GM12878 (cell line): ENCODE results near the gene DAAM2. TPM values are rescaled to one million over a fixed set of nuclear protein-coding genes. Genes with fewer than 3 reads are reported as not detected.

Source experiments
- ATAC-seq: fragments of 200-7000 bp; cut with Tn5 transposase; 3 replicates; pipeline ENCODE4 v1.9.1; 2020; ENCODE audit warnings: mild to moderate bottlenecking, moderate library complexity
- BruUV-seq: library from RNA; stranded (reverse); fragments of 400-500 nt; replicated peaks from 2 replicates; lab custom pipeline; 2021; lab: Mats Ljungman, UMichigan
- CTCF ChIA-PET: fragments of 300-600 bp; sonication (Branson Sonifier 250); formaldehyde crosslinking; extraction: SDS; loops from one replicate; lab custom pipeline; 2021; ENCODE audit warnings: inconsistent platforms; lab: Yijun Ruan, JAX
- POLR2A ChIA-PET: fragments of 350-600 bp; formaldehyde crosslinking; extraction: SDS; loops from one replicate; lab custom pipeline; 2021; ENCODE audit warnings: inconsistent platforms; lab: Charles Lee
- RAD21 ChIA-PET: fragments of 300-600 bp; sonication (Branson Sonifier 250); formaldehyde crosslinking; loops from one replicate; lab custom pipeline; 2023; ENCODE audit warnings: antibody characterized with exemption; ENCODE audit not compliant: unreplicated experiment; lab: Charles Lee
- SMC1A ChIA-PET: fragments of 300-600 bp; sonication (Branson Sonifier 250); formaldehyde crosslinking; loops from one replicate; lab custom pipeline; 2023; ENCODE audit not compliant: unreplicated experiment, uncharacterized antibody; lab: Charles Lee
- DNase-seq: peaks from one replicate; pipeline ENCODE4 v3.0.0-alpha.2; 2011; ENCODE audit warnings: low read depth, low spot score
- FAIRE-seq: peaks from 3 replicates; lab custom pipeline; 2011; peaks lifted over from hg19 to GRCh38; lab: Jason Lieb, UNC
- H2AFZ ChIP-seq: 2 replicates; pipeline ENCODE4 v1.6.0; 2011; ENCODE audit warnings: low read depth, low read length, control low read depth; ENCODE audit not compliant: control insufficient read depth
- H3K27ac ChIP-seq: 2 replicates; pipeline ENCODE4 v1.5.1; 2011; ENCODE audit warnings: control low read depth; ENCODE audit not compliant: control insufficient read depth, insufficient read depth
- H3K27me3 ChIP-seq, 2 experiments: replicated peaks in 1 of 2; 2 replicates each; pipeline versions ENCODE4 v1.6.0 to v1.6.1; 2011; ENCODE audit warnings: low read length in 1 of 2; ENCODE audit not compliant: control insufficient read depth in 2 of 2, insufficient read depth in 2 of 2
- H3K36me3 ChIP-seq, 2 experiments: 2 replicates each; pipeline ENCODE4 v1.5.1; 2011; ENCODE audit warnings: low read length in 1 of 2; ENCODE audit not compliant: control insufficient read depth in 2 of 2, insufficient read depth in 2 of 2
- H3K4me1 ChIP-seq: 2 replicates; pipeline ENCODE4 v1.6.1; 2011; ENCODE audit warnings: mild to moderate bottlenecking, low read length, moderate library complexity, mixed read lengths; ENCODE audit not compliant: control insufficient read depth, insufficient read depth
- H3K4me2 ChIP-seq: 2 replicates; pipeline ENCODE4 v1.6.0; 2011; ENCODE audit warnings: control low read depth; ENCODE audit not compliant: control insufficient read depth, insufficient read depth
- H3K4me3 ChIP-seq: fragments of 200-600 bp; sonication (generic); 2 replicates; pipeline ENCODE4 v1.5.1; 2016
- H3K79me2 ChIP-seq: 2 replicates; pipeline ENCODE4 v1.6.0; 2011; ENCODE audit warnings: low read length; ENCODE audit not compliant: control insufficient read depth, insufficient read depth
- H3K9ac ChIP-seq: 2 replicates; pipeline ENCODE4 v1.8.0; 2011; ENCODE audit warnings: low read length, control low read depth, mixed read lengths; ENCODE audit not compliant: control insufficient read depth, insufficient read depth
- H3K9me3 ChIP-seq: replicated peaks from 3 replicates; pipeline ENCODE4 v1.5.1; 2011; ENCODE audit warnings: mild to moderate bottlenecking, low read length; ENCODE audit not compliant: control insufficient read depth, insufficient read depth
- H4K20me1 ChIP-seq: 2 replicates; pipeline ENCODE4 v1.6.0; 2011; ENCODE audit not compliant: control insufficient read depth, insufficient read depth
- BCL11A ChIP-seq: IDR thresholded peaks from 2 replicates; pipeline ENCODE4 v1.6.1; 2011; ENCODE audit warnings: low read depth, low read length
- HDAC2 ChIP-seq: fragments of 200-600 bp; sonication (generic); IDR thresholded peaks from 2 replicates; pipeline ENCODE4 v1.6.1; 2017
- RELA ChIP-seq: fragments of 450-650 bp; IDR thresholded peaks from 2 replicates; pipeline ENCODE4 v1.8.0; 2014; ENCODE audit warnings: borderline replicate concordance; ENCODE audit not compliant: partially characterized antibody
- SMAD5 ChIP-seq: IDR thresholded peaks from 2 replicates; pipeline ENCODE4 v1.6.1; 2016; ENCODE audit warnings: antibody characterized with exemption, low read depth
- WGBS: methylation state at CpG from one replicate; pipeline ENCODE4 v1.1.6; 2016; ENCODE audit warnings: low lambda C conversion rate; ENCODE audit not compliant: insufficient replicate concordance, insufficient coverage; ENCODE audit errors: missing lambda C conversion rate; 5-methylcytosine and 5-hydroxymethylcytosine counted together
- in situ Hi-C: fragments of 300-500 bp; cut with MboI; formaldehyde crosslinking; loops from 9 replicates; pipeline ENCODE4 v1.14.3; 2018; ENCODE audit warnings: mixed read lengths
- intact Hi-C: fragments of 100-400 bp; cut with micrococcal nuclease; formaldehyde crosslinking; loops from one replicate; pipeline ENCODE4 v1.14.2; 2022; ENCODE audit not compliant: unreplicated experiment
- polyA plus RNA-seq, 11 experiments: library from polyadenylated mRNA; depleted of rRNA in 4 of 11; unstranded in 6 of 11; stranded (reverse) in 5 of 11; fragments of >200 nt; fragmentation: Nextera tagmentation in 4 of 11; fragmentation: Illumina TruSeq in 1 of 11; extraction: Ambion mirVana in 4 of 11; extraction: Trizol in 1 of 11; gene quantifications; 1 replicate in 1 of 11; 2 replicates in 10 of 11; pipeline versions ENCODE4 v1.2.1 to v1.2.3, GENCODE V29; 2011 to 2016; ENCODE audit warnings: inconsistent platforms in 2 of 11, missing spikeins in 2 of 11, low read depth in 1 of 11
- total RNA-seq, 4 experiments: library from RNA; depleted of rRNA in 3 of 4; stranded (reverse); fragments of >200 nt in 3 of 4; fragmentation: Illumina TruSeq in 1 of 4; extraction: Trizol in 1 of 4; gene quantifications; 2 replicates each; pipeline versions ENCODE4 v1.2.1 to v1.2.3, GENCODE V29; 2013 to 2021
- TF ChIP-seq, protein P1 (sequence below): fragments of 450-650 bp; IDR thresholded peaks from 2 replicates; pipeline ENCODE4 v1.6.1; 2017; ENCODE audit warnings: mild to moderate bottlenecking, moderate library complexity
- TF ChIP-seq, protein P2 (sequence below): fragments of 450-650 bp; IDR thresholded peaks from 2 replicates; pipeline ENCODE4 v1.6.1; 2018; ENCODE audit warnings: borderline replicate concordance, mild to moderate bottlenecking; ENCODE audit not compliant: partially characterized antibody
- TF ChIP-seq, protein P3 (sequence below): IDR thresholded peaks from 2 replicates; pipeline ENCODE4 v1.6.1; 2012; ENCODE audit warnings: low read depth, low read length, improper control_type of control experiment
- TF ChIP-seq, protein P4 (sequence below): IDR thresholded peaks from 2 replicates; pipeline ENCODE4 v1.6.1; 2012; ENCODE audit warnings: mild to moderate bottlenecking, low read depth, low read length

Gene DAAM2
- total and polyA plus RNA-seq, 10 of the 15 experiments (the other 5 are each of a cell fraction or from before 2014, with no cell fraction given): 0.05 to 0.22 TPM; not detected in 8

DNA sequence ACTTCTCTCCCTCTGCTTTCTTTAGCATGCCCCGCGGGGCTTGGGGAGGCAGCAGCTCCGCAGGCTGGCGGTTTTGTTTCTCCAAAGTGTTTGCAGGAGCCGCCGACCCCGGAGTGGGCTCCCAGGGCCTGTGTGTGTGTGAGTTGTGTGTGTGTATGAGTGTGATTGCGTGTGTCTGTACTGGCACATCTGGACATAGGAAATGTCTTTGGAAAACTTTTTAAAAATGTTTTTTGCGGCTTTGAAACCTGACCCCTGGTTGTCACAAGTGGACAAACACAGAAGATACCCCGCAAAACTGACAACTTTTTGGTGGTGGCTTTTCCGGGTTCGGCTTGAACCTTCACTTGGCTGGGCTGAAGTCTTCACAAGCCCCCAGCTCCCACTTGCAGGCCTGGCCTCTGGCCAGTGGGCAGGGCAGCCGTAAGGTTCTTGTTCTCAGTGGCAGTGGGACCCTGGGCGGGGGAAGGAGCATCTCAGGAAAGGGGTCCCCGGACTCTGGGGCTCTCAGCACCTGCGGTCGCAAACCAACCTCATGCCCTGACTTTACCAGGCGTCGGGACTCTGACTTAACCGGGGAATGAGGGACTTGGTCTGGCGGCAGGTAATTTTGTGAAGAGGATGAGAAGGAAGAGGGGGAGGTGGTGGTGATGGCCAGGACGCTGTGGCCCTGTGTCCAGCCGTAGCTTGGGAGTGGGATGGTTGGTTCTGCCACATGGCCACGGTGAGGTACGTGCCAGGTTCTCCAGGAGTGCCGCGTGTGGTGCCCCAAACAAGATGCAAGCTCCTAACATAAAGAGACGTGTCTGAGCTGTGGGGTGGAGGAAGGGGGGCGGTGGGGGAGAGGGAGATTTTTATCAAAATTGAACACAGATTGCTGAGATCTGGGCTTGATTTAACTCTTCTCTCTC, 619 bp downstream of the DAAM2 start (continued):
- TF ChIP-seq, protein P1, sequence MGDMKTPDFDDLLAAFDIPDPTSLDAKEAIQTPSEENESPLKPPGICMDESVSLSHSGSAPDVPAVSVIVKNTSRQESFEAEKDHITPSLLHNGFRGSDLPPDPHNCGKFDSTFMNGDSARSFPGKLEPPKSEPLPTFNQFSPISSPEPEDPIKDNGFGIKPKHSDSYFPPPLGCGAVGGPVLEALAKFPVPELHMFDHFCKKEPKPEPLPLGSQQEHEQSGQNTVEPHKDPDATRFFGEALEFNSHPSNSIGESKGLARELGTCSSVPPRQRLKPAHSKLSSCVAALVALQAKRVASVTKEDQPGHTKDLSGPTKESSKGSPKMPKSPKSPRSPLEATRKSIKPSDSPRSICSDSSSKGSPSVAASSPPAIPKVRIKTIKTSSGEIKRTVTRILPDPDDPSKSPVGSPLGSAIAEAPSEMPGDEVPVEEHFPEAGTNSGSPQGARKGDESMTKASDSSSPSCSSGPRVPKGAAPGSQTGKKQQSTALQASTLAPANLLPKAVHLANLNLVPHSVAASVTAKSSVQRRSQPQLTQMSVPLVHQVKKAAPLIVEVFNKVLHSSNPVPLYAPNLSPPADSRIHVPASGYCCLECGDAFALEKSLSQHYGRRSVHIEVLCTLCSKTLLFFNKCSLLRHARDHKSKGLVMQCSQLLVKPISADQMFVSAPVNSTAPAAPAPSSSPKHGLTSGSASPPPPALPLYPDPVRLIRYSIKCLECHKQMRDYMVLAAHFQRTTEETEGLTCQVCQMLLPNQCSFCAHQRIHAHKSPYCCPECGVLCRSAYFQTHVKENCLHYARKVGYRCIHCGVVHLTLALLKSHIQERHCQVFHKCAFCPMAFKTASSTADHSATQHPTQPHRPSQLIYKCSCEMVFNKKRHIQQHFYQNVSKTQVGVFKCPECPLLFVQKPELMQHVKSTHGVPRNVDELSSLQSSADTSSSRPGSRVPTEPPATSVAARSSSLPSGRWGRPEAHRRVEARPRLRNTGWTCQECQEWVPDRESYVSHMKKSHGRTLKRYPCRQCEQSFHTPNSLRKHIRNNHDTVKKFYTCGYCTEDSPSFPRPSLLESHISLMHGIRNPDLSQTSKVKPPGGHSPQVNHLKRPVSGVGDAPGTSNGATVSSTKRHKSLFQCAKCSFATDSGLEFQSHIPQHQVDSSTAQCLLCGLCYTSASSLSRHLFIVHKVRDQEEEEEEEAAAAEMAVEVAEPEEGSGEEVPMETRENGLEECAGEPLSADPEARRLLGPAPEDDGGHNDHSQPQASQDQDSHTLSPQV: no peak
- no peak for TF ChIP-seq HDAC2
- no peak for TF ChIP-seq RELA
- TF ChIP-seq, all 136 proteins: peak for 0

DNA sequence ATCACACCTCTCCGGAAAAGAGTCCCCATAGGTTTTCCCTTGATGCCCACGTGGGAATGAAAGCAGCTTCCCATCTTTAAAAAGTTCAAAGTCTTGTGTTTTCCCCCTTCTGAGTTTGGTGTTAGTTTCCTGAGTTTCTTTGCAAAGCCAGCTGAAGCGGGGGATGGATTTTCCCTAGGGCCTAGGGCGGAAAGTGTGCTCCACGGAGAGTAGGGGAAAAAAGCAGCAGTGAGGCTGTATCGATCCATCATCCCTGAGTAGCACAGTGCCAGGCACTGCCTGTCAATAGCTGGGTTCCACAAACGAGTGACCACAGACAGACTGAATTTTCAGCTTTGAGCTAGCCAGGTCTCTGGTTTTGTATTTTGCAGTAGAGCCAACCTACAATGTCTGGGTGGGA, 1.3 kb downstream of the DAAM2 start:
- SMC1A ChIA-PET: interaction anchor here (1.0 kb wide), 1 partner anchor 417 kb away, joined by 3 read pairs; no protein-coding TSS in a partner anchor
- Histone ChIP-seq H3K4me2 (no peak overlapping the region), H2AFZ (no peak overlapping the region), H3K27ac (no peak overlapping the region), H4K20me1 (no peaks in the 10 kb centered on the region), H3K9ac (no peak overlapping the region), H3K4me3 (no peak overlapping the region), H3K36me3 (no peaks in the 10 kb centered on the region), H3K4me1 (no peaks in the 10 kb centered on the region), H3K9me3 (no peaks in the 10 kb centered on the region), H3K79me2 (no peaks in the 10 kb centered on the region), H3K27me3 (peaks cover 0 to 8% of the 10 kb centered on the region in 2 experiments; a peak in 3 of 4 replicates)
- RAD21 ChIA-PET: no interaction called here
- FAIRE-seq (no peak), ATAC-seq (no peak), DNase-seq (no peak)
- in situ Hi-C loops: no loop called here
- 39% methylated on average over 7 of the region's 7 CpGs for WGBS
- no TSS peak for BruUV-seq
- intact Hi-C loops: no loop called here
- POLR2A ChIA-PET: no interaction called here
- CTCF ChIA-PET: no interaction called here
- TF ChIP-seq, protein P2, sequence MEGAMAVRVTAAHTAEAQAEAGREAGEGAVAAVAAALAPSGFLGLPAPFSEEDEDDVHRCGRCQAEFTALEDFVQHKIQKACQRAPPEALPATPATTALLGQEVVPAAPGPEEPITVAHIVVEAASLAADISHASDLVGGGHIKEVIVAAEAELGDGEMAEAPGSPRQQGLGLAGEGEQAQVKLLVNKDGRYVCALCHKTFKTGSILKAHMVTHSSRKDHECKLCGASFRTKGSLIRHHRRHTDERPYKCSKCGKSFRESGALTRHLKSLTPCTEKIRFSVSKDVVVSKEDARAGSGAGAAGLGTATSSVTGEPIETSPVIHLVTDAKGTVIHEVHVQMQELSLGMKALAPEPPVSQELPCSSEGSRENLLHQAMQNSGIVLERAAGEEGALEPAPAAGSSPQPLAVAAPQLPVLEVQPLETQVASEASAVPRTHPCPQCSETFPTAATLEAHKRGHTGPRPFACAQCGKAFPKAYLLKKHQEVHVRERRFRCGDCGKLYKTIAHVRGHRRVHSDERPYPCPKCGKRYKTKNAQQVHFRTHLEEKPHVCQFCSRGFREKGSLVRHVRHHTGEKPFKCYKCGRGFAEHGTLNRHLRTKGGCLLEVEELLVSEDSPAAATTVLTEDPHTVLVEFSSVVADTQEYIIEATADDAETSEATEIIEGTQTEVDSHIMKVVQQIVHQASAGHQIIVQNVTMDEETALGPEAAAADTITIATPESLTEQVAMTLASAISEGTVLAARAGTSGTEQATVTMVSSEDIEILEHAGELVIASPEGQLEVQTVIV: no peak
- TF ChIP-seq, protein P3, sequence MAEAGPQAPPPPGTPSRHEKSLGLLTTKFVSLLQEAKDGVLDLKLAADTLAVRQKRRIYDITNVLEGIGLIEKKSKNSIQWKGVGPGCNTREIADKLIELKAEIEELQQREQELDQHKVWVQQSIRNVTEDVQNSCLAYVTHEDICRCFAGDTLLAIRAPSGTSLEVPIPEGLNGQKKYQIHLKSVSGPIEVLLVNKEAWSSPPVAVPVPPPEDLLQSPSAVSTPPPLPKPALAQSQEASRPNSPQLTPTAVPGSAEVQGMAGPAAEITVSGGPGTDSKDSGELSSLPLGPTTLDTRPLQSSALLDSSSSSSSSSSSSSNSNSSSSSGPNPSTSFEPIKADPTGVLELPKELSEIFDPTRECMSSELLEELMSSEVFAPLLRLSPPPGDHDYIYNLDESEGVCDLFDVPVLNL: no peak
- TF ChIP-seq, protein P4, sequence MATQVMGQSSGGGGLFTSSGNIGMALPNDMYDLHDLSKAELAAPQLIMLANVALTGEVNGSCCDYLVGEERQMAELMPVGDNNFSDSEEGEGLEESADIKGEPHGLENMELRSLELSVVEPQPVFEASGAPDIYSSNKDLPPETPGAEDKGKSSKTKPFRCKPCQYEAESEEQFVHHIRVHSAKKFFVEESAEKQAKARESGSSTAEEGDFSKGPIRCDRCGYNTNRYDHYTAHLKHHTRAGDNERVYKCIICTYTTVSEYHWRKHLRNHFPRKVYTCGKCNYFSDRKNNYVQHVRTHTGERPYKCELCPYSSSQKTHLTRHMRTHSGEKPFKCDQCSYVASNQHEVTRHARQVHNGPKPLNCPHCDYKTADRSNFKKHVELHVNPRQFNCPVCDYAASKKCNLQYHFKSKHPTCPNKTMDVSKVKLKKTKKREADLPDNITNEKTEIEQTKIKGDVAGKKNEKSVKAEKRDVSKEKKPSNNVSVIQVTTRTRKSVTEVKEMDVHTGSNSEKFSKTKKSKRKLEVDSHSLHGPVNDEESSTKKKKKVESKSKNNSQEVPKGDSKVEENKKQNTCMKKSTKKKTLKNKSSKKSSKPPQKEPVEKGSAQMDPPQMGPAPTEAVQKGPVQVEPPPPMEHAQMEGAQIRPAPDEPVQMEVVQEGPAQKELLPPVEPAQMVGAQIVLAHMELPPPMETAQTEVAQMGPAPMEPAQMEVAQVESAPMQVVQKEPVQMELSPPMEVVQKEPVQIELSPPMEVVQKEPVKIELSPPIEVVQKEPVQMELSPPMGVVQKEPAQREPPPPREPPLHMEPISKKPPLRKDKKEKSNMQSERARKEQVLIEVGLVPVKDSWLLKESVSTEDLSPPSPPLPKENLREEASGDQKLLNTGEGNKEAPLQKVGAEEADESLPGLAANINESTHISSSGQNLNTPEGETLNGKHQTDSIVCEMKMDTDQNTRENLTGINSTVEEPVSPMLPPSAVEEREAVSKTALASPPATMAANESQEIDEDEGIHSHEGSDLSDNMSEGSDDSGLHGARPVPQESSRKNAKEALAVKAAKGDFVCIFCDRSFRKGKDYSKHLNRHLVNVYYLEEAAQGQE: no peak
- no peak for TF ChIP-seq SMAD5
- TF ChIP-seq BCL11A: no peak
